K562 (cell line): Measurements from ENCODE around the gene NMBR. TPM values are rescaled to one million over a fixed set of nuclear protein-coding genes. Genes with fewer than 3 reads are reported as not detected.

Experiments used
- ATF7 ChIP-seq: fragments of 450-650 bp; IDR thresholded peaks from 2 replicates; pipeline ENCODE4 v1.7.1; 2014; ENCODE audit warnings: mild to moderate bottlenecking, moderate library complexity
- CBFA2T3 ChIP-seq: fragments of 450-650 bp; IDR thresholded peaks from 2 replicates; pipeline ENCODE4 v1.6.1; 2017
- DPF2 ChIP-seq: fragments of 450-650 bp; IDR thresholded peaks from 2 replicates; pipeline ENCODE4 v1.6.1; 2016
- E2F3 ChIP-seq: fragments of 250-450 bp; sonication (Bioruptor Pico); IDR thresholded peaks from 2 replicates; pipeline ENCODE4 v1.4.0; 2020; ENCODE audit warnings: mild to moderate bottlenecking
- FIP1L1 ChIP-seq: fragments of 200-400 bp; formaldehyde crosslinking; IDR thresholded peaks from 2 replicates; pipeline ENCODE4 v1.6.1; 2018; ENCODE audit warnings: mild to moderate bottlenecking, low read depth, low read length; ENCODE audit not compliant: poor library complexity, severe bottlenecking
- KAT7 ChIP-seq: sonication (generic); formaldehyde crosslinking; IDR thresholded peaks from 2 replicates; pipeline ENCODE4 v1.8.0; 2022; ENCODE audit warnings: missing genetic modification reagents, mild to moderate bottlenecking, borderline replicate concordance
- MCM3 ChIP-seq: fragments of 450-650 bp; IDR thresholded peaks from 2 replicates; pipeline ENCODE4 v1.6.1; 2016
- MGA ChIP-seq: fragments of 450-650 bp; IDR thresholded peaks from 2 replicates; pipeline ENCODE4 v1.6.1; 2016; ENCODE audit warnings: mild to moderate bottlenecking, moderate library complexity
- PATZ1 ChIP-seq: fragments of 250-450 bp; sonication (Bioruptor Pico); IDR thresholded peaks from 2 replicates; pipeline ENCODE4 v1.5.0; 2020; ENCODE audit warnings: mild to moderate bottlenecking, borderline replicate concordance
- POLR2AphosphoS2 ChIP-seq: IDR thresholded peaks from 2 replicates; pipeline ENCODE4 v1.6.1; 2012; ENCODE audit warnings: low read length, improper control_type of control experiment
- TAL1 ChIP-seq: fragments of 450-650 bp; IDR thresholded peaks from 2 replicates; pipeline ENCODE4 v1.6.1; 2016; ENCODE audit warnings: mild to moderate bottlenecking
- ZBTB26 ChIP-seq: fragments of 450-650 bp; formaldehyde crosslinking; IDR thresholded peaks from 2 replicates; pipeline ENCODE4 v1.4.0; 2022; ENCODE audit warnings: missing genetic modification characterization
- ZNF445 ChIP-seq: fragments of 250-450 bp; sonication (Bioruptor Pico); IDR thresholded peaks from 2 replicates; pipeline ENCODE4 v1.4.0; 2020; ENCODE audit warnings: low read depth, mild to moderate bottlenecking, moderate library complexity
- ZNF785 ChIP-seq: fragments of 250-450 bp; sonication (Bioruptor Pico); IDR thresholded peaks from 2 replicates; pipeline ENCODE4 v1.4.0; 2020; ENCODE audit warnings: mild to moderate bottlenecking
- polyA plus RNA-seq, 8 experiments: library from polyadenylated mRNA; depleted of rRNA in 4 of 8; stranded (reverse) in 5 of 8; unstranded in 3 of 8; fragments of >200 nt; fragmentation: Nextera tagmentation in 2 of 8; fragmentation: Illumina TruSeq in 1 of 8; extraction: Ambion mirVana in 2 of 8; extraction: Trizol in 1 of 8; gene quantifications; 2 replicates each; pipeline versions ENCODE4 v1.2.1 to v1.2.3, GENCODE V29; 2011 to 2014; ENCODE audit warnings: inconsistent platforms in 1 of 8, missing spikeins in 1 of 8
- total RNA-seq, 7 experiments: library from RNA; depleted of rRNA in 6 of 7; stranded (reverse); fragments of >200 nt in 6 of 7; fragmentation: Illumina TruSeq in 2 of 7; extraction: Trizol in 2 of 7; gene quantifications; 2 replicates each; pipeline versions ENCODE4 v1.2.1 to v1.2.3, GENCODE V29; 2011 to 2021; ENCODE audit warnings: low replicate concordance in 1 of 7

The NMBR gene
- total and polyA plus RNA-seq, 9 of the 15 experiments (the other 6 are each of a cell fraction or from before 2014, with no cell fraction given), result not detected

- TF ChIP-seq MGA (peak; percentile 71), ZNF785 (CRISPR knock-in tag) (no peak), FIP1L1 (no peak), KAT7 (CRISPR knock-in tag) (no peak), MCM3 (no peak), ZBTB26 (CRISPR knock-in tag) (no peak), TAL1 (no peak; the same call in 1 of the 2 replicates), E2F3 (CRISPR knock-in tag) (peak; percentile 79; the same call in 1 of the 2 replicates), DPF2 (peak; percentile 60; the same call in 1 of the 2 replicates), PATZ1 (CRISPR knock-in tag) (no peak), POLR2AphosphoS2 (no peak), ATF7 (peak; percentile 85), CBFA2T3 (peak; percentile 10; the same call in 1 of the 2 replicates), ZNF445 (CRISPR knock-in tag) (no peak)
Observed at GRCh38 chr6:142146828-142147662, at the start of gene NMBR, which contains the start of gene VTA1 (continued).
